Bronchial epithelial cell (primary cell): ENCODE data around the gene SOX11. TPM values are rescaled to one million over a fixed set of nuclear protein-coding genes. Genes with fewer than 3 reads are reported as not detected.

Experiments used
- DNase-seq: peaks from one replicate; pipeline ENCODE4 v3.0.0-alpha.2; 2010; ENCODE audit warnings: low read depth
- FAIRE-seq: peaks from 2 replicates; lab custom pipeline; 2011; peaks lifted over from hg19 to GRCh38; lab: Jason Lieb, UNC
- H3K27me3 ChIP-seq: 2 replicates; pipeline ENCODE4 v1.5.1; 2011; ENCODE audit warnings: low read length; ENCODE audit not compliant: control insufficient read depth, insufficient read depth
- H3K36me3 ChIP-seq: 2 replicates; pipeline ENCODE4 v1.5.1; 2011; ENCODE audit warnings: low read length; ENCODE audit not compliant: control insufficient read depth, insufficient read depth
- H3K4me3 ChIP-seq: 2 replicates; pipeline ENCODE4 v1.5.1; 2011; ENCODE audit warnings: mild to moderate bottlenecking, low read depth, low read length, control low read depth
- total RNA-seq: library from RNA; depleted of rRNA; stranded (reverse); fragments of >200 nt; gene quantifications from 2 replicates; pipeline ENCODE4 v1.2.1, GENCODE V29; 2014
- TF ChIP-seq, protein P1 (sequence below): IDR thresholded peaks from 2 replicates; pipeline ENCODE4 v1.5.1; 2011; ENCODE audit warnings: mild to moderate bottlenecking, moderate library complexity, low read length, control low read depth, inconsistent platforms; ENCODE audit not compliant: insufficient read depth, severe bottlenecking

SOX11 gene
- total RNA-seq, 1 donor from 2014 or later: not detected

DNA sequence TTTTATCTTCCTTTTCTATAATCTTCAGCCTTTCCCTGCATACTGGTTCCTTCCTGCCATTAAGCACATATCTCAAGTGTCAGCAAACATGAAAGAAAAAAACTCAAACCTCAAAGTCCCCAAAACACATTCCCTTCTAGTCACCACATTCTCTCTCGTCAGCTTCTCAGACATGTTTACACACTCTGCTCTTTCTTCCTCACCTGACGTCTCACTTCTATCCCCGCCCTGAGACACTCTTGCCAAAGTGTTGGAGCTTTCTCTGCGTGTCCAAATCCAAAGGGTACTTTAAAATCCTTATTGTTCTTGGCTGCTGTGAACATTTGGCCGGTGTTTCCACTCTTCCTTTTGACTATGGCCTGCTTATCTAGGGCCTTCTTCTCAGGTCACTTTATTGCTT, 47.9 kb downstream of the SOX11 start:
- DNase-seq (no peak), FAIRE-seq (no peak)
- no peaks in the 10 kb centered on the region for H3K27me3 ChIP-seq
- H3K36me3 ChIP-seq: no peaks in the 10 kb centered on the region
- no peak overlapping the region for H3K4me3 ChIP-seq
- TF ChIP-seq, protein P1, sequence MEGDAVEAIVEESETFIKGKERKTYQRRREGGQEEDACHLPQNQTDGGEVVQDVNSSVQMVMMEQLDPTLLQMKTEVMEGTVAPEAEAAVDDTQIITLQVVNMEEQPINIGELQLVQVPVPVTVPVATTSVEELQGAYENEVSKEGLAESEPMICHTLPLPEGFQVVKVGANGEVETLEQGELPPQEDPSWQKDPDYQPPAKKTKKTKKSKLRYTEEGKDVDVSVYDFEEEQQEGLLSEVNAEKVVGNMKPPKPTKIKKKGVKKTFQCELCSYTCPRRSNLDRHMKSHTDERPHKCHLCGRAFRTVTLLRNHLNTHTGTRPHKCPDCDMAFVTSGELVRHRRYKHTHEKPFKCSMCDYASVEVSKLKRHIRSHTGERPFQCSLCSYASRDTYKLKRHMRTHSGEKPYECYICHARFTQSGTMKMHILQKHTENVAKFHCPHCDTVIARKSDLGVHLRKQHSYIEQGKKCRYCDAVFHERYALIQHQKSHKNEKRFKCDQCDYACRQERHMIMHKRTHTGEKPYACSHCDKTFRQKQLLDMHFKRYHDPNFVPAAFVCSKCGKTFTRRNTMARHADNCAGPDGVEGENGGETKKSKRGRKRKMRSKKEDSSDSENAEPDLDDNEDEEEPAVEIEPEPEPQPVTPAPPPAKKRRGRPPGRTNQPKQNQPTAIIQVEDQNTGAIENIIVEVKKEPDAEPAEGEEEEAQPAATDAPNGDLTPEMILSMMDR: no peak

DNA sequence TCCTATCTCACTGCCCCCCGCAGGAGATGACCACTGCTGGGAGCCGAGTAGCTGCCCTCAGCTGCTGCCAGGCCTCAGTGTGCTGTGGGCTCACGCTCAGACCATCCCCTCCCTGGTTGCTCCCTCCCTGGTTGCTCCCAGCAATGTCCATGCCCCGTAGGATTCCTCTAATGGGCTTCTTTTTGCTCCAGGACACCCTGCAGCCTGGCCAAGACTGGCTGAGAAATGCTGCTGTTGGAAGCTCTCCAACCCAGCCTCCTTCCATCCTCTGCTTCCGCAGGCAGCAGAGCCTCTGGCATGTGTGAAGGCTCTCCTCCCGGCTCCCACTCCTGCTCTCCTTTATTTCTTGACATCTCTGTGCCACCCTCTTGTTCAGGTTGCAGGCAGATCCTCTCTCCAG, 48.6 kb downstream of the SOX11 start:
- no peaks in the 10 kb centered on the region for H3K27me3 ChIP-seq
- H3K4me3 ChIP-seq: no peak overlapping the region
- DNase-seq: no peak
- H3K36me3 ChIP-seq: no peaks in the 10 kb centered on the region
- TF ChIP-seq, protein P1: no peak
- no peak for FAIRE-seq

- TF ChIP-seq, protein P1: no peak
- no peaks in the 10 kb centered on the region for H3K36me3 ChIP-seq
- no peak overlapping the region for H3K4me3 ChIP-seq
- DNase-seq (no peak), FAIRE-seq (no peak)
- H3K27me3 ChIP-seq: no peaks in the 10 kb centered on the region
Observed at GRCh38 chr2:5741242-5741641, 49.1 kb downstream of the SOX11 start.

DNA sequence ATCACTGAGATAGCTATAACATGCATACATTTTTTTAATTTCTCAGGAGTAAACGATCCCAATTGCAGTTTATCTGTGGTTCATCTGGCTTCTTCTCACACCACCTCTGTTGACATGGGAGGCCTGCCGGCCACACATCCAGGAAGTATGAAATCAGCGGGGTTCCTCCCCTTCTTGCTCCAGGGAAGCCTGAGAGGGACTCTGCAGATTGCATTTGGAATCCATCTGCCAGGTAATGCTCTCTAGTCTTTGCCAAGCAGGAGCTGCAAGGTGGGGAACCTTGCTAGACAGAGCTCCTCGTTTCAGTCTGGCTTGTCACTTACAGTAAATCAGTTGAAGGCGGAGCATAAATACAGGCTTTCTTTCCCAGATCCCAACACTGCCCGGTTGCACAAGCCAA, 49.9 kb downstream of the SOX11 start:
- H3K4me3 ChIP-seq: no peak overlapping the region
- no peaks in the 10 kb centered on the region for H3K36me3 ChIP-seq
- no peaks in the 10 kb centered on the region for H3K27me3 ChIP-seq
- no peak for DNase-seq
- no peak for FAIRE-seq
- TF ChIP-seq, protein P1: no peak

DNA sequence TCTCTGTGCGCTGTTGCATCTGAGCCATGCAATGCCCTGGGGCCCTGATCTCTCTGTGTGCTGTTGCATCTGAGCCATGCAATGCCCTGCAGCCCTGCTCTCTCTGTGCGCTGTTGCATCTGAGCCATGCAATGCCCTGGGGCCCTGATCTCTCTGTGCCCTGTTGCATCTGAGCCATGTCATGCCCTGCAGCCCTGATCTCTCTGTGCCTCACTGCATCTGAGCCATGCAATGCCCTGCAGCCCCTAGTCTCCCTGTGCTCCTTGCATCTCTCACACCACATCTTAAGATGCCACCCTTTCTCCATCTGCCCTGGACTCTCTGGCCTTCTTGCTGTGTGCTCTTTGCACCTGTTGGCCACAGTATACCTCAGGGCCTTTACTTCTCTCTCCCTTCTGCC, 56.2 kb downstream of the SOX11 start:
- DNase-seq (no peak), FAIRE-seq (no peak)
- H3K4me3 ChIP-seq: no peak overlapping the region
- TF ChIP-seq, protein P1: no peak
- no peaks in the 10 kb centered on the region for H3K36me3 ChIP-seq
- H3K27me3 ChIP-seq: no peaks in the 10 kb centered on the region

- TF ChIP-seq, protein P1: no peak
- DNase-seq (no peak), FAIRE-seq (no peak)
- Histone ChIP-seq H3K36me3 (no peaks in the 10 kb centered on the region), H3K27me3 (no peaks in the 10 kb centered on the region), H3K4me3 (no peak overlapping the region)
Observed at GRCh38 chr2:5748946-5749345, 56.8 kb downstream of the SOX11 start.
